ENCODE results near the gene SLC18A3.

The SLC18A3 gene

GRCh38 chr10:49645871-49646870, 36.1 kb downstream of the SLC18A3 start:
- Histone ChIP-seq H3K27me3 (ENCODE audit: insufficient read depth, poor library complexity, severe bottlenecking) (no peaks in the 10 kb centered on the region), H3K4me3 (replicated peaks; ENCODE audit: insufficient read depth, low read length) (no peak overlapping the region), H3K27ac (replicated peaks) (peak overlapping the region; percentile 41)
- TF ChIP-seq POLR2AphosphoS5 (IDR thresholded peaks at IDR 0.05; ENCODE audit: low read depth): no peak
- peak; percentile 43; the same call in 1 of the 2 replicates for TF ChIP-seq SPI1 (IDR thresholded peaks at IDR 0.05; ENCODE audit: borderline replicate concordance, low read depth)
- DNase-seq (ENCODE audit: low read depth in 1 of 2, low spot score in 1 of 2): peak; percentile 76 to 81

GRCh38 chr10:49647554-49647953, 37.4 kb downstream of the SLC18A3 start:
- H3K27ac ChIP-seq (replicated peaks): no peak overlapping the region
- H3K27me3 ChIP-seq (ENCODE audit: insufficient read depth, poor library complexity, severe bottlenecking): no peaks in the 10 kb centered on the region
- no peak for DNase-seq (ENCODE audit: low read depth in 1 of 2, low spot score in 1 of 2)
- H3K4me3 ChIP-seq (replicated peaks; ENCODE audit: insufficient read depth, low read length): no peak overlapping the region
- no peak for TF ChIP-seq CTCF (IDR thresholded peaks at IDR 0.05; ENCODE audit: insufficient read depth, low read length)
- no peak for TF ChIP-seq SPI1 (IDR thresholded peaks at IDR 0.05; ENCODE audit: borderline replicate concordance, low read depth)
- TF ChIP-seq REST (IDR thresholded peaks at IDR 0.05; ENCODE audit: insufficient replicate concordance, low read depth): no peak
- no peak for TF ChIP-seq POLR2AphosphoS5 (IDR thresholded peaks at IDR 0.05; ENCODE audit: low read depth)
- TF ChIP-seq GABPA (IDR thresholded peaks at IDR 0.05; ENCODE audit: low read depth): no peak

- no peak overlapping the region for H3K27ac ChIP-seq (replicated peaks)
- TF ChIP-seq SPI1 (IDR thresholded peaks at IDR 0.05; ENCODE audit: borderline replicate concordance, low read depth): no peak
- TF ChIP-seq GABPA (IDR thresholded peaks at IDR 0.05; ENCODE audit: low read depth): no peak
- TF ChIP-seq POLR2AphosphoS5 (IDR thresholded peaks at IDR 0.05; ENCODE audit: low read depth): no peak
- no peak for TF ChIP-seq REST (IDR thresholded peaks at IDR 0.05; ENCODE audit: insufficient replicate concordance, low read depth)
- TF ChIP-seq CTCF (IDR thresholded peaks at IDR 0.05; ENCODE audit: insufficient read depth, low read length): no peak
- H3K4me3 ChIP-seq (replicated peaks; ENCODE audit: insufficient read depth, low read length): no peak overlapping the region
- no peaks in the 10 kb centered on the region for H3K27me3 ChIP-seq (ENCODE audit: insufficient read depth, poor library complexity, severe bottlenecking)
- DNase-seq (ENCODE audit: low read depth in 1 of 2, low spot score in 1 of 2): no peak
Measured at GRCh38 chr10:49647985-49648795, 38.1 kb downstream of the SLC18A3 start.

- DNase-seq (ENCODE audit: low read depth in 1 of 2, low spot score in 1 of 2): peak; percentile 21 to 87
- no peaks in the 10 kb centered on the region for H3K27me3 ChIP-seq (ENCODE audit: insufficient read depth, poor library complexity, severe bottlenecking)
- TF ChIP-seq SPI1 (IDR thresholded peaks at IDR 0.05; ENCODE audit: borderline replicate concordance, low read depth) (no peak), GABPA (IDR thresholded peaks at IDR 0.05; ENCODE audit: low read depth) (no peak; the same call in 1 of the 2 replicates), POLR2AphosphoS5 (IDR thresholded peaks at IDR 0.05; ENCODE audit: low read depth) (no peak), CTCF (IDR thresholded peaks at IDR 0.05; ENCODE audit: insufficient read depth, low read length) (no peak), REST (IDR thresholded peaks at IDR 0.05; ENCODE audit: insufficient replicate concordance, low read depth) (no peak)
Measured at GRCh38 chr10:49649294-49649693, 39.2 kb downstream of the SLC18A3 start.

More at GRCh38 chr10:49649294-49649693, 39.2 kb downstream of the SLC18A3 start:
- peak overlapping the region; percentile 67 for H3K27ac ChIP-seq (replicated peaks)
- H3K4me3 ChIP-seq (replicated peaks; ENCODE audit: insufficient read depth, low read length): no peak overlapping the region

All from HL-60 (cell line).